Transverse colon (tissue), 4 donors: ENCODE measurements around the gene PRKCE.

Source experiments
- CTCF ChIP-seq, 5 experiments: fragments of 200-600 bp in 3 of 5; fragments of 450-650 bp in 2 of 5; sonication (generic) in 3 of 5; IDR thresholded peaks; 1 replicate in 2 of 5; 2 replicates in 3 of 5; pipeline ENCODE4 v1.5.1; 2016 to 2017; ENCODE audit warnings: antibody characterized with exemption in 5 of 5, inconsistent platforms in 3 of 5, mild to moderate bottlenecking in 2 of 5, moderate library complexity in 1 of 5
- EP300 ChIP-seq: sonication (generic); formaldehyde crosslinking; IDR thresholded peaks from one replicate; pipeline ENCODE4 v1.6.1; 2017; ENCODE audit warnings: antibody characterized with exemption, low read depth
- POLR2A ChIP-seq: fragments of 450-650 bp; IDR thresholded peaks from one replicate; pipeline ENCODE4 v1.6.1; 2016; ENCODE audit warnings: antibody characterized with exemption, mild to moderate bottlenecking, moderate library complexity
- POLR2AphosphoS5 ChIP-seq, 3 donors: sonication (generic); formaldehyde crosslinking; IDR thresholded peaks; one replicate each; pipeline ENCODE4 v1.6.1; 2016; ENCODE audit warnings: antibody characterized with exemption in 3 of 3

- TF ChIP-seq CTCF (IDR thresholded peaks at IDR 0.05), result no peak
- no peak for TF ChIP-seq POLR2A
- TF ChIP-seq POLR2AphosphoS5 (IDR thresholded peaks at IDR 0.05), result no peak
- no peak for TF ChIP-seq EP300
Observed at GRCh38 chr2:46148369-46148736, 496.9 kb downstream of the PRKCE start.
